Fibroblast of the aortic adventitia (primary cell): ENCODE data around the gene ZNF385B. TPM values are rescaled to one million over a fixed set of nuclear protein-coding genes. Genes with fewer than 3 reads are reported as not detected.

Experiments
- DNase-seq: peaks from one replicate; pipeline ENCODE4 v3.0.0-alpha.2; 2010; ENCODE audit warnings: low read depth
- H3K4me3 ChIP-seq: 2 replicates; pipeline ENCODE4 v1.5.1; 2011; ENCODE audit warnings: low read depth, mild to moderate bottlenecking, control low read depth, low read length, moderate library complexity
- CTCF ChIP-seq: IDR thresholded peaks from 2 replicates; pipeline ENCODE4 v1.5.1; 2011; ENCODE audit warnings: mild to moderate bottlenecking, low read length, control low read depth, inconsistent platforms; ENCODE audit not compliant: insufficient read depth
- total RNA-seq: library from RNA; depleted of rRNA; stranded (reverse); fragments of >200 nt; gene quantifications from 2 replicates; pipeline ENCODE4 v1.2.3, GENCODE V29; 2012; ENCODE audit warnings: low replicate concordance

Gene ZNF385B
- total RNA-seq, 1 donor: 4.8 TPM

- H3K4me3 ChIP-seq: no peak overlapping the region
- no peak for DNase-seq
- no peak for TF ChIP-seq CTCF
Observed at GRCh38 chr2:179446476-179447141, 414.8 kb downstream of the ZNF385B start.

- peak; percentile 52 for DNase-seq
- no peak for TF ChIP-seq CTCF
Observed at GRCh38 chr2:179444056-179444455, 417.4 kb downstream of the ZNF385B start.

GRCh38 chr2:179443180-179443579 lies 418.2 kb downstream of the ZNF385B start:
- DNase-seq: no peak
- no peak for TF ChIP-seq CTCF
- H3K4me3 ChIP-seq: no peak overlapping the region

More at GRCh38 chr2:179444056-179444455, 417.4 kb downstream of the ZNF385B start:
- no peak overlapping the region for H3K4me3 ChIP-seq

- TF ChIP-seq CTCF: no peak
- no peak for DNase-seq
- no peak overlapping the region for H3K4me3 ChIP-seq
Observed at GRCh38 chr2:179442206-179442605, 419.2 kb downstream of the ZNF385B start.

- no peak for DNase-seq
- no peak for TF ChIP-seq CTCF
- H3K4me3 ChIP-seq: no peak overlapping the region
Observed at GRCh38 chr2:179441551-179441950, 419.9 kb downstream of the ZNF385B start.

GRCh38 chr2:179440642-179441251 lies 420.7 kb downstream of the ZNF385B start:
- DNase-seq: peak; percentile 58
- no peak overlapping the region for H3K4me3 ChIP-seq
- peak; percentile 54 for TF ChIP-seq CTCF
